Inferior parietal cortex (tissue), 1 donor: ENCODE measurements around the gene RTN4R.
"Not testable (repeated sequence)": the region's sequence is repeated elsewhere in the genome, so short reads cannot be mapped to it uniquely, and the experiment has no call there.

ENCODE experiments used
- DNase-seq: peaks from one replicate; pipeline ENCODE4 v3.0.0-alpha.2; 2016; ENCODE audit errors: extremely low spot score

Gene RTN4R

DNA sequence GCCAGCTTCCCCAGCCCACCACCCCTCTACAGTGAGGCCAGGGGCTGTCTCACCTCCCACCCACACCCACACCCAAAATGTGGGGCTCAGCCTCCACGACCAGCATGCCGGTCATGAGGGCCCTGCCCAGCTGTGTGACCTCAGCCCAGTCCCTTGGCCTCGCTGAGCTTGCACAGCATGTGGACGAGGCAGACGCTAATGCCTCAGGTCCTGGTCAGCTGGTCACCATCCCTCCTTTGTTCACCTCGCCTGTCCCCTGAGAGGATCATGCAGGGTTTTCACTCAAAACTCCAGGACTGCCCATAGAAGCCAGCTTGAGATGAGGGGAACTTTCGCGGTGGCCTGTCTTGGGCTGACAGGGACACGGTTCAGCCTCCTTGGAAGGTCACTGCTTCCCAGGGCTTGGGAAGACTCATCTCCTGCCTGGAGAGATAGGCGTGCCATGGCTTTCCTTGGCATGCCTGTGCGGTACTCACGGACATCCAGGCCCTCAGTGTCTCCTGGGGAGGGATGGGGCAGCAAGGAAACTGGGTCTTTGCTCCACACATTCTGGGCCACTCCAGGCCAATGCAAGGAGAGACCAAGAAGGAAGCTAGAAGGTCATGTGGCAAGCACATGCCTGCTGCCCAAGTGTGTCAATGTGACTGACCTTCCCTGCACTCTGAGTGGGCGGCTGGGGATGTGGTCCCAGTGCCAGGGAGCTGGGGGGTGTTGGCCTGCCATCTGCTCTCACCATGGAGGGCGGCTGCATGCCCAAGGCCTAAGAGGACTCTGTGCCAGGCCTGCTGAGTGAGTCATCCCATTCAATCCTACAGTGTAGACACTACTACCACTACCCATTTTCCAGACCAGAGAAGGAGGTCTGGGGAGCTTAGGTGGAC, 3.2 kb upstream of the RTN4R start:
- DNase-seq = no peak

DNA sequence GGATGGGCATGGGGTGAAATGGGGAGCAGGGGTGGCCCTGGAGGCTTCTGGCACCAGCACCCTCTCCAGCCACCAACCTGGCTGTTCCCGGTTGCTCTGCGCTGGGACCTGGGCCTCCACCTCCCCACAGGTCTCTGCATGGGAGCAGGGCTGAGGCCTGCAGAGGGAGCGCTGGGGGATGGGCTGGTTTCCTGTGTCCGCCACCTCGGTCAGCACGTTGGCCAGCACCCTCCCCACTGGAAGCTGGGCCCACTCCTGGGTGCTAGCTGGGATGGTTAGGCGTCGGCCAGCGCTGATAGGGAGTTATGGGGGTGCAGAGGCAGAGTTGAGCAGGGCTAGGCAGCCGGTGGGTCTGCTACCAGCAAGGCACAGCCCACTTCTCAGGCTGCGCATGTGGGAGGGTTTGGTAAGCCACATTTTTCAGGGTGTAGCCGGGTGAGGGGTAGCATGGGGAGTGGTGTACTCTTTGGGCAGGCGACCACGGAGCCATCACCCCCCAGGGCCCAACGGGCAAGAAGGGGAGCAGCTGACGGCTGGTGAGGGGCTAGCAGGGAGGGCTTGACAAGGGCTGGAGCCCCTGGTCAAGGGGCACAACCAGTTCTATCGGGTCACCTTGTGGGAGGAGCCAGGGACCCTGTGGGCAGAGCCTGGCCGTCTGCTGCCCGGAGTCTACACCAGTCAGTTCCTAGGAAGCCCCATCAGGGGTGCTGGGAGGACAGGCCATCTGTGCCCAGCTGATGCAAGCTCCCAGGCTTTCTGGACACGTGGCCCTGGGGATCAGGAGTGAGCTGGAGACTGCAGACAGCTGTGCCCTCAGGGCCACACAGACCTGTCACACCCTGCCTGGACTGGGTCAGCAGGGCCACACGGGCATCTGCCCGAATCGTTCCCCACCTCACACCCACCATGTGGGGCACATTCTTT, 2.3 kb upstream of the RTN4R start:
- not testable (repeated sequence) for DNase-seq

DNA sequence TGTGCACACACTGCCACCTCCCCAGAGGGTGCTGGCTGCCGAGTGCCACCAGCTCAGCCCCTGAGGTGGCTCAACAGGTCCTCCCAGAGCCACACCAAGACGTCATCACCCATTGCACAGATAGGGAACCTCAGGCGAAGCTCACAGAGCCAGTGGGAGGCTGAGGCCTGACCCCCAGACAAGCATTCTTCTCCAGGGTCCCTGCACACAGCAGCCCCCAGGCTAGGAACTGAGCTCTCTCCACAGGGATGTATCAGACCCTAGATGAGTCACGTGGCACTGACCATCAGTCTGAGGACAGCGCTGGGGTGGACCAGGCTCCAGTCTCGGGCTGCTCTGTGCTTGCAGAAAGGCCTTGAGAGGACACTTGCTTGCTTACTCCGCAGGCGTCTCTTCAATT, 1.6 kb upstream of the RTN4R start:
- not testable (repeated sequence) for DNase-seq

DNA sequence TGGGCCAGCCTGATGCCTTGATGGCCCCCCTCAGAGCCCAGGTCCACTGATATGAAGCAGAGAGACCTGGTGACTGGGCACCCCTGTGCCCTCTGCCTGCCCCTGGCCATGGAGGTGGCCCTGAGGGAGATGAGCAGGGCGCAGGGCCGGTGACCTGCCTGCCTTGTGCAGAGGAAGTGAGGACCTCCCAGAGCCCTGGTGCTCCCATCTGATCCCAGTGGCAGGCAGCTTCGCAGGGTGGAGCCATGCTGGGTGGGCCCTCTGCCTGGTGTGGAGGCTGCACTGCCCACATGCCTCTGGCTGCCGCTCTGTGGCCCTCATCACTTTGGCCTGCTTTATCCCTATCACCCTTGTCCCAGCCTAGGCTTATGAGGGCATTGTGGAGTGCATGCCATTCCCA, 1.1 kb upstream of the RTN4R start:
- not testable (repeated sequence) for DNase-seq

DNA sequence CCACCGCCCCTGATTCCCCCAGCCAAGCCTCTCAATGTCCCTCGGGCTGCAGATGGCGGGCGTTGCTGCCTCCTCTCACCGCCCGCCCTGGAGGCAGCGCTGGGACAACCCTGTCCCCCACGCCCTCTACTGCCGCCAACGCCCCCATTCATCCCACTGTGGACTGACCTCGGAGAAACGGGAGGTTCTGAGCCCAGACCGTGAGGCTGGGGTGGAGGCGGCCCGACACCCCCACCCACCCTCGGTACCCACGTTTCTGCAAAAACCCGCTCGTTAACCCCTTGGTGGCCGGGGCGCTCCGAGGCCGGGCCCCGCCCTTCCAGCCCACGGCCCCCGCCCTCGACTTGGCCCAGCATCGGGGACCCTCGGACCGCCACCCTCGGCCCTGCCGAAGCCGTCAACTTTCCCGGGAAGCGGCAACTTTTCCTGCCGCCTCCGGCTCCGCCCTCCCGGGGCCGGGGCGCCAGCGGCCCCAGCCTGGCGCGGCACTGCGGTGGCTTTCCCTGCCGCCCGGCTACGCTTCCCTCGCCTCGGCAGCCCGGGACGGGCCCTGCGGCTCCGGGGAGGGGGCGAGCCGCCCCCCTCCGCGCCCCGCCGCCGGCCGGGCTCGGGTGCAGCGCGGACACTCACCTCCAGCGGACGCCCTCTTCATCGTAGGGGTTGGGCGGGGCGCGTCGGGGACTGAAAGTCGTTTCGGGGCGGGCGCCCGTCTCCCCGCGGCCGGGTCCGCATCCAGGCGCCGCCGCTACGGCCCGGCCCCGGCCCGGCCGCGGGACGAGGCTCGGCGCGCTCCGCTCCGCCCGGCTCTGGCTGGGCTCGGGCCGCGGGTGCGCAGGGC, 458 bp downstream of the RTN4R start:
- DNase-seq = no peak

DNA sequence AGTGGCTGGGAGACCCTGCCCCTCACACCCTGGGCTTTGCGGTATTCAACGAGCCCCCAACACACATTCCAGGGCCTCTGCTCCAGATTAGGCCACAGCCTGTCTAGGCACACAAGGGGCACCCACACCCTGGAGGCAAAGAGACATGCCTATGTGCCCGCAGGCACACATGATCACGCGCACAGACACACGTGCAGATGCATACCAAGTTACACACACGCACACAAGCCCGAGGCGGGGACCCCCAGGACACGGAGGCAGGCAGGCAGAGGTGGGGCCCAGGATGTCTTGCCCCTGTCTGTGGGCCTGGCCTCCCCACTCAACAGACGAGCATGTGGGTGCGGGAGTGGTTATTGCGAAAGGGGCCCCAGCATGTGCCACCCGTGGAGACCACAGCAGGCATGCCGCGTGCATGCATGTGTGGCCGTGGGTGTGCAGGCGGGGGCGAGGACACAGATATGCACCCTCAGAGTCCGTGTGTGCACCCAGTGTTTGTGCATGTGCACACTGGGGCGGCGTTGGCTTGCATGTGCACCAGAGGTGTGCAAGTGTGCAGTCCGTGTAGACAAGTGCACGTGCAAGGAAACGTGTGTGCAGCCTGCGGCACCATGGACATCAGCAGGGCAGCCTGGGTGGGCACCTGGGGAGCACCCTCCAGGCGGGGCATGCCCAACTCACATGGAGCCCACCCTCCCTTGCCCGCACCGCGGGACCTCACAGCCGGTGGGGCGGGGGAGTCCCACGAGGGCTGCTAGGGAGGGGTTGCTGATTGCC, 1.3 kb downstream of the RTN4R start:
- not testable (repeated sequence) for DNase-seq

DNA sequence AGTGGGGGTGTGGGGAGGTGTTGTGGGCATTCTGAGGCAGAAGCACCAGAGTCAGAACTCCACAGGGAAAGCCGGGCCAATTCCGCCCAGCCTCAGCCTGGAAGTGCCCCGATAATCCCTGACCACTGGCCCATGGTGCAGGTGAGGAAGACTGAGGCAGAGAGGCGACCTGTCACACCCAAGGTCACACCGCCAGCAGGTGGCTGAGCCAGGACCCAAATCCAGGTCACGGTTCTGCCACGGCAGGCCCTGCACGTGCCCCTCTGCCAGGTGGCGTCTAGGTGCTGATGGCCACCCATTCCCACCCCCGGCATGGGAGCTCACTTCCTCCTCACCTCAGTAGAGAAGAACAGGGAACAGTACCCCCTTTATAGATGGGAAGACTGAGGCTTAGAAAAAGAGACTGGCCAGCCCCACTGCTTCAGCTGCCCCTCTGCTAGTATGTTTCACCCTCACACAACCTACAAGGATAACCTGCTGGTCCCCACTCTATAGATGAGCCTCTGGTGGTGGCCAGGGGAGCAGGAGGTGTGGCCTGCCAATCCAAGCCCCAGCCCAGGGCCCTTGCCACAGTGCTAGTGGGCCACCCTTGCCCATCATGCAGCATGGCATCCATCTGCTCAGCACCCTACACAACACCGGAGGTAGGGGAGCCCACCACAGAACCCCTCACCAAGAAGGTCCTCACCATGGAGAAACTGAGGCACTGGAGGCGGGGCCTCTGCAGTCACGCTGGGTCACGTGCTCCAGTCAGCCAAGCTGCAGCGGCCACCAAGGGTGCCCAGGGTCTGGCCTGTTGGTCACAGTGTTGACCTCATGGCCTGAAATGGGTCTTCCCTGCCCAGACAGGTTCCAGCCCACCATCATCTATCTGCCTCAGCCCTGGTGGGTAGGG, 2.1 kb downstream of the RTN4R start:
- not testable (repeated sequence) for DNase-seq

DNA sequence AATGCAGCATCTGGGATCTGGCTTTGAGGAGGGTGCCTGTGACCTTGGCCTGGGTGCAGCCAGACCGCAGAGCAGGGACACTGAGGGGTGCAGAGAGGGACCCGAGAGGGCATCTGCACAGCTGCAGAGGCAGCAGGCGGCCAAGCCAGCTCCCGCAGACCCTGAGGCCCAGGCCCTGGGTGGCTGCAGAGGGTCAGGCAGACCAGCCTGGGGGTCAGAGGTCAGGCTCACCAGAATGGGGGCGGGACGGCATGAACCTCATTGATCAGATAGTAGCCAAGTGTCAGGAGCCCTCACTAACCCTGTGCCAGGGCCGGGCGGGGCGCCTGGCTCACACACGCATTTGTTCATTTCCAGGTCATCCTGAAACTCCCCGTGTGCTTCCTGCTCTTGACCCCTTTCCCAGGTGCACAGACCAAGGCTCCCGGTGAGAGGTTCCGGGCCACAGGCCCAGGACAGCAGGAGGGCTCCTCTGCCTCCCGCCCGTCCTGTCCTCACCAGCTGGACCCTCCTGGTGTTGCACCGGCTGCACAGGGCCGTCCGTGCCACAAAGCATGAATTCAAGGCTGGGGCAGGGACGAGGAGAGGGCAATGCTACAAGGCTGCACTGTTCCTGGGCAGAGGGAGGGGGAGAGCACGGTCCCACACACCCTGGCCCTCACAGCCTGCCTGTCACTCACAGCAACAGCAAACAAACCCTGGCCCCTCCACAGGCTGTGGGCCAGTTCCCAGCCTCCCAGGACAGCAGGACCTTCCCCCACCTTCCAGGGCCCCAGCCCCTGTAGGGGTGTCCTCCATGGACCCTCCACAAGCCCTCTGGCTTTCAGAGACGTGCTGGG, 3.3 kb downstream of the RTN4R start:
- no peak for DNase-seq

DNA sequence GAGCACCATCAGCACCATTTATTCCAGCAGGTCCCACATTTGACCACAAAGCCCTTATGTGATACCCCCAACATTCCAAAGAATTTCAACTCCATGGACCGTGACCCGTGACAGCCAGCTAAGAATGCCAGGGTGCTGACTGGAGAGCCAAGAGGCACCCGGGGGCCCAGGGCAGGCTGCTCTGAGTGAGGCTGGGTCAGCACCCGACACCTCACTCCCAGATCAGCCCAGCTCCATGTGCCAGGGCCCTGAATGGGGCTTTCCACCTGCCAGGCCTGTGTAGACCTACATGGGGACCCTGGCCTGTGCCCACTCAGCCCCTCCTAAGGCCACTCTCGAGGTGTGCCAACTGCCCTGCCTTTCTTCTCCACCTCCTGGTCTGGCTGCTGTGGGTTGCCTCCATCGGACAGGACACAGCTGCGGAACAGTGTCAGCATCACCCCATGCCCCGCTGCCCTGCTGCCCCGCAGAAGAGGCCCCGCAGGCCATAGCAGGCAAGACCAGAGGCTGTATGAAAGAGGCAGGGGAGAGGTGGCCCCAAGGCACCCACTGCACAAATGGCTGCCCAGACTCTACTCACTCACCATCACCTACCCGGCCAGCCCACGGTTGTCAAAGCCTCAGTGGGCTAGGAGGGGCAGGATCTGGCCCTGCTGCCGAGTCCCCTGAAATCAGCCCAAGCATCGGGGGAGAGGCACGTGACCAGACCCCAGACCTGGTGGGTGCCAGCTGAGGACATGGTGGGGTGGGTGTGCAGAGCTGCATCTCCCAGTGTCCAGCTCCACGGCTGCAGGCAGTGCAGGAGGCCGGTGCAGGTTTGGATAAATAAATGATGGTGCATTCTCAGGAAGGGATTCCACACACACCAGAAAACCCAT, 4.5 kb downstream of the RTN4R start:
- not testable (repeated sequence) for DNase-seq

DNA sequence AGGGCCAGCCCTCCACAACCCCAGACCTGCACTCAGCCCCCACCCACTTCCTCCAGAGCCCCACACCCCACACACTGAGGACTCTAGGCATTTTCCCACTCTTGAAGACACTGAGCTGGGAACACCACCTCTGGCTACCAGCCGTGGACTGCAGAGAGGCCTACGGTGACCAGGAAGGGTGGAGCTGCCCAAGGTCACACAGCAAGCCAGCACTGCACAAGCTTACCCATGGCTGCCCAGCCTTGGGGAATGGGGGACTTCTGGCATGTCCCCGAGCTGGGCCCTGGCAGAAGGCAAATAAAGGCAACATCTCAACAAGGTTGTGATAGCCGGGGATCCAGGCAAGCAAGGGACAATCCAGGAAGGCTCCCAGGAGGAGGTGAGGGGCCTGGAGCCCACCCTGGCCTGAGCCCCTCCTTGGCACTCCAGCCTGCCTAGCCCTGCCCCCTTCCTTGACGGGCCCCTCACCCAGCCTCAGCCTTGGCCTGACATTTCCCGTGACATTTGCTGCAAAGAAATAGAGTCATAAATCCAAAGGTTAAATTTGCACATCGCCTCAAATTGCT, 5.5 kb downstream of the RTN4R start:
- no peak for DNase-seq

DNA sequence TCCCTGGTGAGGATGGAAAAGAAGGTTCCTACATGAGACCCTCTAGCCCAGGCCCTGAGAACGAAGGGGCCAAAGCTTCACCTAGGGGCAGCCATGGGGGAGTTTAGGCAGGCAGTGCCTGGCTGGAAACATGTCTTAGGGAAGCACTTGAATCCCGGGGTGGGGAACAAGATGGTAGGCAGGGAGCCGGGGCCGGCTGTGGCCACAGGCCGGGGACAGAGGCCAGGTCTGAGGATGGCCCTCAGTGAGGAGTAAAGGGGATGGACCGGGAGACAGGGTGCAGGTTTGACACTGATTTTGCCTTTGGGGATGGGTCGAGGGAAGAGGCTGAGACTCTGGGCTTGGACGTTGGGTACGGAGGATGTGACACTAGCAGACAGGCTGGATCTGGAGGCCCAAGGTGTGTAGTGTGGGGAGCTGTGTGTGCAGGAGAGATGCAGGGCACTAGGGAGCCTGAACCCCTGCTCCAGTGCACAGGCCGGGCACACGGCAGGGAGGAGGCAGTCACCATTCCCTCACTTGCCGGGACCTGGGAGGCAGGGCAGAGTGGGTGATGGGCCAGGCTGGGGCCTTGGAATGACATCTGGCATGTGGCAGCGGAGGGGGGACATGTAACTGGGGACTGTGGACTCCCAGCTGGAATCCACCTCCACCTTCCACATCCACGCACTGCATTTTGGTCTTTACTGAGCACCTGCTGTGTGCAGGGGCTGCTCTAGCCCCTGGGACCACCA, 6.1 kb downstream of the RTN4R start:
- DNase-seq = no peak

DNA sequence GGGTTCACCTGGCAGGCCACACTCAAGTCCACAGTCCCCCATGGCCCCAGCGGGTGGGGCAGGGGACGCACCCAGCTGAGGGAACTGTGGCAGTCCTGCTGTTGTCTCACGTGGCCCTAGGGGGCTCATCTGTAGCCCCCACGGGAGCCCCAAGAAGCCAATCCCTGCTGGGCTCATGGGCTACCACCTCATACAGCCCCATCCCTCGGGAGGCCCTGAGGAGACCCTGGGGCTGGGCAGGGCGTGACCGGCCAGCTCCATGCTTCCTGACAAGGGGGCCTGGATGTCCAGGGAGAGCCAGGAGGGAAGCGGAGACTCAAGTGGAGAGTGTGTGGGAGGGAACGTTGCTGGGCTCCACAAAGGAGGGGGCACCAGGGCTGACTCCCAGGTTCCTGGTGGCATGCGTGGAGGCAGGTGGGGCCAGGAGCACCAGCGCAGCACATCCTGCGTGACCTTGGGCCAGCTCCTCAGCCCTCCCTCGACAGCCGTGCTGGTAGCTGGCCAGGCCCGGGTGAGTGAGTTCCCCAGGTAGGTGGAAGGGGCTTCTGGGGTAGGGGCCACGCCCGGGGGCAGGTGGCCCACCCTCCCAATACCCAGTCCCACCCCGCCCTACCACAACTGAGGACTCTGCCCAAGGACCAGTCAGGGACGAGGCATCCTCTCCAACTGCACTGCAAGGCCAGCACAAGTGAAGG, 7.9 kb downstream of the RTN4R start:
- DNase-seq = no peak

DNA sequence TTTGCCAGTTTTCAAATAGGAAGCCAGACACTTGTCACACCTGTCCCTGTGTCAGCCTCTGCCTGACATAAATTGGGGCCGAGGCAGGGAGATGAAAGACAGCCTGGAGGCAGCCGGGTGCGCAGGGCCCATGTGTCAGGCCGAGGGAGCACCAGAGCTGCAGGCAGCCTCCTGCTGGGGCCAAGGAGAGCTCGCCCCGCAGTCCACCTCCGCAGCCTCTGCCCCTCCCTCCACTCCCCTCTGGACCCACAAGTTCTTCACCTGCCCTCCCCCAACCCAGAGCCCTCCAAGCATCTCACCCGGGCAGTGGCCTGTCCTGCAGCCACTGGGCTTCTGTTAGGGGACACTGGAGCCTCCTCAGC, 8.8 kb downstream of the RTN4R start:
- no peak for DNase-seq

DNA sequence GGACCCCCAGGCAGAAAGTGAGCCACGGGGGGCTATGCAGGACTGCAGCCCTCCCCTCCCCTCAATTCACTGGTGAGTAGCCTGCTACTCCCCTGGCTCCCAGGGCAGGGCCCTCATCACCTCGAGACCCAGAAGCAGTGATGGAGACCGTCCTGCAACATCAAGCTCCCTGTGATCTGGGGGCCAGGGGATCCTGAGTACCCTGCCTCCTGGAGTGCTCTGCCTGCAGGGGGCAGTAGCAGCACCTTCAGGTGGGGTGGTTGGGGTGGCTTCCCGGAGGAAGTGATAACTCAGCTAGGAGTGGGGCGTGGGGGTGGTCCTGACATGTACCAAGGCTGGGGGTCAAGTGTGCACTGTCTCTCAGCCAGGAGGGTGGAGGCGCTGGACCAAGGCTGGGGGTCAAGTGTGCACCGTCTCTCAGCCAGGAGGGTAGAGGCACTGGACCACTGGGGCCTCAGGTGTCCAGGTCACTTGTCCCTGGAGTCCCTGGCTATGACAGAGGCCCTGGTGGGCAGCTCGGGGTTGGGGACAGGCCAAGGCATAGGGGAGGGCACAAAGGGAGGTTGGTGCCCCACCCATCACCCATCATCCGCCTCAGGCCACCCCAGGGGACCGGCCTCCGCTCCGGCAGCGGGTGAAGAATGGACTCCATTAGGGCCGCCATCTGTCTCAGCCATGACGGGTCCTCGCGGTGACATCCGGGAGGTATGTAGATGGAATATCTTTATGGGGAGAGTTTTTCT, 9.4 kb downstream of the RTN4R start:
- DNase-seq = no peak

DNA sequence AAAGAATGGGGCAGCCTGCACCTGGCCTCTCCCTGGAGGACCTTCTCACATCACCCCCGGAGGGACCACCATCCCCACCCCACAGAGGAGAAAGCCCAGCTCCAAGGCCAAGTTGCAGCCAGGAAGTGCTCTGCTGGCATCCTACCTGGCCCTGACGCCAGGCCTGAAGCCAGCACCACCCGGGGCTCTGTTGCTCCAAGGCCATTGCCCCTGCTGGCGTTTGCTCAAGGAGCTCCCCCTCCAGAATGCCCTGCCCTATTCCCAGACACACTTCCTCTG, 10.2 kb downstream of the RTN4R start:
- no peak for DNase-seq
